WTC11 (cell line): ENCODE data around the gene IGFL4. TPM values are rescaled to one million over a fixed set of nuclear protein-coding genes. Genes with fewer than 3 reads are reported as not detected.

Experiments used
- ATAC-seq: fragments of 200-7000 bp; cut with Tn5 transposase; 2 replicates; pipeline ENCODE4 v1.10.0; 2021; ENCODE audit warnings: mild to moderate bottlenecking, moderate library complexity
- CTCF ChIA-PET: fragments of 300-600 bp; sonication (Branson Sonifier 250); formaldehyde crosslinking; loops from one replicate; lab custom pipeline; 2021; ENCODE audit warnings: antibody characterized with exemption; lab: Charles Lee
- POLR2A ChIA-PET: fragments of 350-600 bp; sonication (Branson Sonifier 250); formaldehyde crosslinking; loops from one replicate; lab custom pipeline; 2021; ENCODE audit warnings: antibody characterized with exemption; lab: Charles Lee
- DNase-seq: peaks from one replicate; pipeline ENCODE4 v3.0.0; 2021; ENCODE audit warnings: low spot score
- H3K27ac Mint-ChIP-seq: 2 replicates; pipeline ENCODE4 v1.8.0; 2021; ENCODE audit warnings: mixed read lengths
- H3K27me3 Mint-ChIP-seq: 2 replicates; pipeline ENCODE4 v1.8.0; 2021; ENCODE audit warnings: low read depth, mild to moderate bottlenecking, moderate library complexity, mixed read lengths
- H3K36me3 Mint-ChIP-seq: 2 replicates; pipeline ENCODE4 v1.8.0; 2021; ENCODE audit warnings: mixed read lengths
- H3K4me1 Mint-ChIP-seq: 2 replicates; pipeline ENCODE4 v1.8.0; 2022; ENCODE audit warnings: mixed read lengths
- H3K4me3 Mint-ChIP-seq: 2 replicates; pipeline ENCODE4 v1.8.0; 2021; ENCODE audit warnings: mild to moderate bottlenecking, moderate library complexity, mixed read lengths
- H3K9me3 Mint-ChIP-seq: 2 replicates; pipeline ENCODE4 v1.8.0; 2021; ENCODE audit warnings: mixed read lengths
- EMX1 ChIP-seq: fragments of 250-450 bp; sonication (Bioruptor Pico); IDR thresholded peaks from 2 replicates; pipeline ENCODE4 v1.8.0; 2021; ENCODE audit warnings: mild to moderate bottlenecking
- FOXK1 ChIP-seq: sonication (generic); formaldehyde crosslinking; IDR thresholded peaks from 2 replicates; pipeline ENCODE4 v1.8.0; 2022; ENCODE audit warnings: mild to moderate bottlenecking, moderate library complexity, missing genetic modification reagents
- GRHL2 ChIP-seq: fragments of 250-450 bp; sonication (Bioruptor Pico); IDR thresholded peaks from 2 replicates; pipeline ENCODE4 v1.8.0; 2022; ENCODE audit warnings: mild to moderate bottlenecking, moderate library complexity; ENCODE audit not compliant: insufficient replicate concordance, severe bottlenecking
- GTF2I ChIP-seq: fragments of 250-450 bp; sonication (Bioruptor Pico); conservative IDR thresholded peaks from 2 replicates; pipeline ENCODE4 v1.4.0; 2021; ENCODE audit warnings: mild to moderate bottlenecking
- IRF2 ChIP-seq: sonication (generic); formaldehyde crosslinking; IDR thresholded peaks from 2 replicates; pipeline ENCODE4 v1.8.0; 2022; ENCODE audit warnings: low read depth, missing genetic modification reagents, borderline replicate concordance
- JAZF1 ChIP-seq: fragments of 250-450 bp; sonication (Bioruptor Pico); IDR thresholded peaks from 2 replicates; pipeline ENCODE4 v1.9.0; 2021; ENCODE audit warnings: moderate library complexity, mild to moderate bottlenecking, inconsistent platforms
- KAT7 ChIP-seq: sonication (generic); formaldehyde crosslinking; IDR thresholded peaks from 2 replicates; pipeline ENCODE4 v1.8.1; 2023; ENCODE audit warnings: missing genetic modification reagents, mild to moderate bottlenecking, borderline replicate concordance
- PRDM15 ChIP-seq: sonication (generic); formaldehyde crosslinking; IDR thresholded peaks from 2 replicates; pipeline ENCODE4 v1.8.0; 2022; ENCODE audit warnings: missing genetic modification reagents
- STAT6 ChIP-seq: sonication (generic); formaldehyde crosslinking; conservative IDR thresholded peaks from 2 replicates; pipeline ENCODE4 v1.8.1; 2023; ENCODE audit warnings: mild to moderate bottlenecking, low read depth, missing genetic modification reagents, moderate library complexity
- ZBTB43 ChIP-seq: sonication (generic); formaldehyde crosslinking; IDR thresholded peaks from 2 replicates; pipeline ENCODE4 v1.8.1; 2023; ENCODE audit warnings: mild to moderate bottlenecking, missing genetic modification reagents
- total RNA-seq: library from RNA; stranded (reverse); gene quantifications from 3 replicates; pipeline ENCODE4 v1.2.3, GENCODE V29; 2021
- TF ChIP-seq, protein P1 (sequence below): sonication (generic); formaldehyde crosslinking; IDR thresholded peaks from 2 replicates; pipeline ENCODE4 v1.8.1; 2023; ENCODE audit warnings: mild to moderate bottlenecking, missing genetic modification reagents
- TF ChIP-seq, protein P2 (sequence below): fragments of 200-600 bp; IDR thresholded peaks from 2 replicates; pipeline ENCODE4 v1.8.0; 2022; ENCODE audit warnings: antibody characterized with exemption
- TF ChIP-seq, protein P3 (sequence below): fragments of 250-450 bp; sonication (Bioruptor Pico); conservative IDR thresholded peaks from 2 replicates; pipeline ENCODE4 v1.9.0; 2021; ENCODE audit warnings: mild to moderate bottlenecking

Gene IGFL4
- total RNA-seq, 1 experiment from 2014 or later, result 0.20 TPM

DNA sequence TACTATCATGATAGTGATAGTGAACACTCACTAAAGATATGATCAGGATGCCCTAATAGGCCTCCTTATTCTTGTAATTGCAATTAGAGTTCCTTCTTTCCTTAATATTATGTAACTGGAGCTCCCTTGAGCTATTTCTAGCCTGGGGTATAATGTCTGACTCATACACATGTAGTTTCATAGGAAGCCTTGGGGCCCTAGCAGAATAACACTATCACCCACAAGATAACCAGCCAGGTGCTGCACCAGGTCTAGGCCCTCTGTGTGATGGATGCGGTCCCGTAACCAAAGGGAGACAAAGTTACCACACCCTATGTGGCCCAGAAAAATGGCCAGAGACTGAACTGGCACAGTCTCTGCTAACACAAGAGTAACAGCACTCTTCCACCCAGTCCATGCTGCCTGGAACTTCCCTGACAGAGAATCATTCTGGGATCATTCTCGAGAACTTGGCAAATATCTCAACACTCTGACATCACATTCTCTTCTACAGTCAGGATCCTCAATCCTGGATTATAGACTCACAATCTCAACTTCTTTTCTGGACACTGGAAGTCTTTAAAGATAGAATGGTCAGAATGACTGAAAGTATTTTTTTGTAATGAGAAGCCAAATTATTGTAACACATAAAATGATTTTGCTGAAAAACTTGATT, 32.6 kb upstream of the IGFL4 start (continued):
- TF ChIP-seq, protein P1, sequence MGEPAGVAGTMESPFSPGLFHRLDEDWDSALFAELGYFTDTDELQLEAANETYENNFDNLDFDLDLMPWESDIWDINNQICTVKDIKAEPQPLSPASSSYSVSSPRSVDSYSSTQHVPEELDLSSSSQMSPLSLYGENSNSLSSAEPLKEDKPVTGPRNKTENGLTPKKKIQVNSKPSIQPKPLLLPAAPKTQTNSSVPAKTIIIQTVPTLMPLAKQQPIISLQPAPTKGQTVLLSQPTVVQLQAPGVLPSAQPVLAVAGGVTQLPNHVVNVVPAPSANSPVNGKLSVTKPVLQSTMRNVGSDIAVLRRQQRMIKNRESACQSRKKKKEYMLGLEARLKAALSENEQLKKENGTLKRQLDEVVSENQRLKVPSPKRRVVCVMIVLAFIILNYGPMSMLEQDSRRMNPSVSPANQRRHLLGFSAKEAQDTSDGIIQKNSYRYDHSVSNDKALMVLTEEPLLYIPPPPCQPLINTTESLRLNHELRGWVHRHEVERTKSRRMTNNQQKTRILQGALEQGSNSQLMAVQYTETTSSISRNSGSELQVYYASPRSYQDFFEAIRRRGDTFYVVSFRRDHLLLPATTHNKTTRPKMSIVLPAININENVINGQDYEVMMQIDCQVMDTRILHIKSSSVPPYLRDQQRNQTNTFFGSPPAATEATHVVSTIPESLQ (CRISPR knock-in tag), result no peak
- TF ChIP-seq, protein P2, sequence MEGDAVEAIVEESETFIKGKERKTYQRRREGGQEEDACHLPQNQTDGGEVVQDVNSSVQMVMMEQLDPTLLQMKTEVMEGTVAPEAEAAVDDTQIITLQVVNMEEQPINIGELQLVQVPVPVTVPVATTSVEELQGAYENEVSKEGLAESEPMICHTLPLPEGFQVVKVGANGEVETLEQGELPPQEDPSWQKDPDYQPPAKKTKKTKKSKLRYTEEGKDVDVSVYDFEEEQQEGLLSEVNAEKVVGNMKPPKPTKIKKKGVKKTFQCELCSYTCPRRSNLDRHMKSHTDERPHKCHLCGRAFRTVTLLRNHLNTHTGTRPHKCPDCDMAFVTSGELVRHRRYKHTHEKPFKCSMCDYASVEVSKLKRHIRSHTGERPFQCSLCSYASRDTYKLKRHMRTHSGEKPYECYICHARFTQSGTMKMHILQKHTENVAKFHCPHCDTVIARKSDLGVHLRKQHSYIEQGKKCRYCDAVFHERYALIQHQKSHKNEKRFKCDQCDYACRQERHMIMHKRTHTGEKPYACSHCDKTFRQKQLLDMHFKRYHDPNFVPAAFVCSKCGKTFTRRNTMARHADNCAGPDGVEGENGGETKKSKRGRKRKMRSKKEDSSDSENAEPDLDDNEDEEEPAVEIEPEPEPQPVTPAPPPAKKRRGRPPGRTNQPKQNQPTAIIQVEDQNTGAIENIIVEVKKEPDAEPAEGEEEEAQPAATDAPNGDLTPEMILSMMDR, result no peak
- TF ChIP-seq FOXK1 (CRISPR knock-in tag), result no peak
- TF ChIP-seq STAT6 (CRISPR knock-in tag), result no peak
- TF ChIP-seq, all 79 proteins: peak for 0

DNA sequence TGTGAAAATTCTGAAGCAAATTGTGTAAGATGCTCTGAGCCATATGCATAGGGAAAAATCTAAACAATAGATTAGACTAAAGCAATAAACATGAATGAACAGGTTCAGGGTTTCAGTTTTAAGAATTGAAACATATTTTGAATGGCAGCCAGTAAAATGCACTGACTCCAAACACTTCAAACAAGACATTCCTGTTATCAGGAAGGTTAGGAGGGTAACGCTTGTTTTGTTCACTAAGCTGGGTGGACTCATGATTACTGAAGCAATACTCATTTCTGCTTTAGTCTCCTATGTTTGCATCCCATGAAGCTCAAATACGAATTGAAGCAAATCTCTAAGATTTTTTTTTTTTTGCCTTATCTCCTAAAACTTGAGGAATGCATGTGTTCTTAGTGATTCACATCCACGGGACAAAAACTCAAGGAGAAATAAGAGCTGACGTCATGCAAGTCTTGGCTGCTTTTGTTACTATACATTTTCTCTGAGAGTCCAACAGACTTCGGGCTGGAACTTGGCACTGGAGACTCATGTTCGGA, 29.1 kb upstream of the IGFL4 start:
- no peaks in the 10 kb centered on the region for H3K9me3 Mint-ChIP-seq
- H3K27me3 Mint-ChIP-seq, result peaks cover 78% of the 10 kb centered on the region
- no peaks in the 10 kb centered on the region for H3K36me3 Mint-ChIP-seq
- CTCF ChIA-PET, result interaction anchor here (0.6 to 1.7 kb wide), 4 partner anchors 20 to 406 kb away, joined by 4 to 6 read pairs (median 5); no protein-coding TSS in a partner anchor
- TF ChIP-seq GTF2I (CRISPR knock-in tag) (no peak), GRHL2 (no peak), PRDM15 (CRISPR knock-in tag) (no peak), JAZF1 (CRISPR knock-in tag) (no peak), IRF2 (CRISPR knock-in tag) (no peak), EMX1 (CRISPR knock-in tag) (no peak), KAT7 (no peak), ZBTB43 (no peak)
- TF ChIP-seq, protein P3, sequence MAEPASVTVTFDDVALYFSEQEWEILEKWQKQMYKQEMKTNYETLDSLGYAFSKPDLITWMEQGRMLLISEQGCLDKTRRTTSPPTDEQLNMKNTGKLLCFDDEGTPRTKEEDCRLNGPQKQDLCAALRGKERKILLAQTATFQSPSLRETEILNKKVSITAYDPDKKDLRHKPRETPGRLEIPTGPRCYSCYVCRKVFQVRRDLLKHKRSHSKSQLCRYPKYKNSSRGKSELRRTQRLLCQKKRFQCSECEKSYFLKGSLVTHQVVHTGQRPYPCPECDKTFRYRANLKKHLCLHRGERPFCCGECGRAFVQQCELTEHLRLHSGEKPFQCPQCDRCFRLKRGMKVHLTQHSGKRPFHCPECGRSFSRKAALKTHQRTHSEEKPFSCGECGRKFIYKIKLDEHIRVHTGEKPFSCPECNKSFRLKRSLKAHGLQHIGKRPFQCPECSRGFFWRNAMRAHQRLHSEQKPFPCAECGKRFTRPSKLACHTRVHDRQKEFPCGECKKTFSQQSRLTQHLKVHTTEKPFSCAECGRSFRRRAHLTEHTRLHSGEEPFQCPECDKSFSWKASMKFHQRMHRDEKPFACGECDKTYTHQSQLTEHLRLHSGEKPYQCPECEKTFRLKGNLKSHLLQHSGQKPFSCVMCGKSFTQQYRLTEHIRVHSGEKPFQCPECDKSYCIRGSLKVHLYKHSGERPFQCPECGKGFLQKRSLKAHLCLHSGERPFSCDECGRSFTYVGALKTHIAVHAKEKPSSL (CRISPR knock-in tag), result no peak
- H3K4me3 Mint-ChIP-seq, result no peak overlapping the region
- no peak for DNase-seq
- H3K27ac Mint-ChIP-seq, result no peak overlapping the region
- no peak for ATAC-seq
- H3K4me1 Mint-ChIP-seq, result no peaks in the 10 kb centered on the region
- POLR2A ChIA-PET, result no interaction called here
